Measurements from ENCODE around the gene MAPK11. TPM values are rescaled to one million over a fixed set of nuclear protein-coding genes. Genes with fewer than 3 reads are reported as not detected.

The MAPK11 gene
- total RNA-seq, 4 donors from 2014 or later: 0.65 to 8.1 (median 2.9) TPM

GRCh38 chr22:50296658-50297490 lies 26.7 kb upstream of the MAPK11 start:
- intact Hi-C loops (cut with DNase I; ENCODE audit: low total_unique reads): no loop called here
- H3K4me3 ChIP-seq (ENCODE audit: low read depth, poor library complexity, severe bottlenecking): no peak overlapping the region
- 65 to 68% methylated on average over 25 to 29 of the region's 29 CpGs for WGBS, 2 donors
- TF ChIP-seq, protein P1, sequence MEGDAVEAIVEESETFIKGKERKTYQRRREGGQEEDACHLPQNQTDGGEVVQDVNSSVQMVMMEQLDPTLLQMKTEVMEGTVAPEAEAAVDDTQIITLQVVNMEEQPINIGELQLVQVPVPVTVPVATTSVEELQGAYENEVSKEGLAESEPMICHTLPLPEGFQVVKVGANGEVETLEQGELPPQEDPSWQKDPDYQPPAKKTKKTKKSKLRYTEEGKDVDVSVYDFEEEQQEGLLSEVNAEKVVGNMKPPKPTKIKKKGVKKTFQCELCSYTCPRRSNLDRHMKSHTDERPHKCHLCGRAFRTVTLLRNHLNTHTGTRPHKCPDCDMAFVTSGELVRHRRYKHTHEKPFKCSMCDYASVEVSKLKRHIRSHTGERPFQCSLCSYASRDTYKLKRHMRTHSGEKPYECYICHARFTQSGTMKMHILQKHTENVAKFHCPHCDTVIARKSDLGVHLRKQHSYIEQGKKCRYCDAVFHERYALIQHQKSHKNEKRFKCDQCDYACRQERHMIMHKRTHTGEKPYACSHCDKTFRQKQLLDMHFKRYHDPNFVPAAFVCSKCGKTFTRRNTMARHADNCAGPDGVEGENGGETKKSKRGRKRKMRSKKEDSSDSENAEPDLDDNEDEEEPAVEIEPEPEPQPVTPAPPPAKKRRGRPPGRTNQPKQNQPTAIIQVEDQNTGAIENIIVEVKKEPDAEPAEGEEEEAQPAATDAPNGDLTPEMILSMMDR (IDR thresholded peaks at IDR 0.05): no peak
- no peak for TF ChIP-seq POLR2A (IDR thresholded peaks at IDR 0.05)
- DNase-seq (ENCODE audit: low spot score in 2 of 2): no peak

DNA sequence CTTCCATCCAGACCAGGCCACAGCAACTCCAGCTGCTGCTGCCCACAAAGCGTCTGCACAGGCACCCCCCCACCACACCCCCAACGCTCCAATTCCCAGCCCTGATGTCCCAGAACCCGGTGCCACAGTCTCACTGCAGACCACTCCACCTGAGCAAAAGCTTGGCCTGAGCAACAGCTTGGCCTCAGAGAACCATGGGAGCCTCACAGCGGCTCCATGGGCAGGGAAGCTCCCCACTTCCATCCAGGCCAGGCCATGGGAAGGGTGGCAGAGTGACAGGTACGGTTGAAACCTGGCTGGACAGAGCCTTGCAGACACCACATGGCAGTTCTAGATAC lies 24.1 kb upstream of the MAPK11 start:
- WGBS, 2 donors: 50 to 60% methylated on average over 1 to 5 of the region's 5 CpGs
- H3K4me3 ChIP-seq (ENCODE audit: low read depth, poor library complexity, severe bottlenecking): no peak overlapping the region
- TF ChIP-seq, protein P1 (IDR thresholded peaks at IDR 0.05): no peak
- no peak for TF ChIP-seq POLR2A (IDR thresholded peaks at IDR 0.05)
- intact Hi-C loops (cut with DNase I; ENCODE audit: low total_unique reads): no loop called here
- DNase-seq (ENCODE audit: low spot score in 2 of 2): no peak

GRCh38 chr22:50293441-50294318 lies 23.5 kb upstream of the MAPK11 start:
- intact Hi-C loops (cut with DNase I; ENCODE audit: low total_unique reads): no loop called here
- TF ChIP-seq, protein P1 (IDR thresholded peaks at IDR 0.05): no peak
- no peak for TF ChIP-seq POLR2A (IDR thresholded peaks at IDR 0.05)
- no peak overlapping the region for H3K4me3 ChIP-seq (ENCODE audit: low read depth, poor library complexity, severe bottlenecking)
- DNase-seq (ENCODE audit: low spot score in 2 of 2): no peak
- 17 to 19% methylated on average over 19 to 26 of the region's 42 CpGs for WGBS, 2 donors

DNA sequence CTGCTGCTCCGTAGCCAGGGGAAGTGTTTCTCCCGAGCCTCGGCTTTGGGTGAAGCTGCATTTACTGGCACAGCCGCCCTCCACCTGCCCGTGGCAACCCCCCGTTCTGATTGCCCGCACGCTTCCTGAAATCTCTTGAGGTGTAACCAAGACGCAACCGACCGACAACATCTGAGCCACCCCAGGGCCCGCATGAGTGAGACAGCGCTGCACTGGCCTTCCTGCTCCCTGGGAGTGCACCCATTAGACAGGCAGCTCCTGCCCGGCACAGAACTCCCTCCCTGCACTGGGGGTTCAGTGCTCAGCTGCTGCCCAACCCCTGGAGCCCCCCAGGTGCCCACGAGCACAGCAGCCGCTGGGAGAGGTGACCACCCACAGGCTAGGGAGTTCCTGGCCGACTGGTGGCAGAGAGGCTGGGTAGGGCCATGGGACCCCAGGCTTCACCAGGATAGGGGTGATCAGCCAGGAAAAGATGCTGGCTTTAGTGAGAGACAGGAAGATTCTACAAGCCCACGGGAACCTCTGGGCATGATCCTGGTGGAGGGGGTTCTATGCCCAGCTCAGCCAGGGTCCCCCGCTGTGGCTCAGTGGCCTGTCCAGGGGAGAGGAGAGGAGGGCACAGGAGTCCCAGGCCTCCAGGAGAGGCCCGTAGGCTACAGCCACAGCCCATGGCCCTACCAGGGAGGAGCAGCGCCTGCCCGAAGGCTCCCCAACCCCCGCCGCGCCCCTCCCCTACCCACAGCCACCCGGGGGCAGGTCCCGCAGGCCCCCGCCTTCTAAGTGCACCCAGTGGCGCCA lies 22.7 kb upstream of the MAPK11 start:
- no peak overlapping the region for H3K4me3 ChIP-seq (ENCODE audit: low read depth, poor library complexity, severe bottlenecking)
- intact Hi-C loops (cut with DNase I; ENCODE audit: low total_unique reads): no loop called here
- no peak for TF ChIP-seq POLR2A (IDR thresholded peaks at IDR 0.05)
- TF ChIP-seq, protein P1 (IDR thresholded peaks at IDR 0.05): no peak
- 67 to 76% methylated on average over 16 to 19 of the region's 29 CpGs for WGBS, 2 donors
- DNase-seq (ENCODE audit: low spot score in 2 of 2): no peak

DNA sequence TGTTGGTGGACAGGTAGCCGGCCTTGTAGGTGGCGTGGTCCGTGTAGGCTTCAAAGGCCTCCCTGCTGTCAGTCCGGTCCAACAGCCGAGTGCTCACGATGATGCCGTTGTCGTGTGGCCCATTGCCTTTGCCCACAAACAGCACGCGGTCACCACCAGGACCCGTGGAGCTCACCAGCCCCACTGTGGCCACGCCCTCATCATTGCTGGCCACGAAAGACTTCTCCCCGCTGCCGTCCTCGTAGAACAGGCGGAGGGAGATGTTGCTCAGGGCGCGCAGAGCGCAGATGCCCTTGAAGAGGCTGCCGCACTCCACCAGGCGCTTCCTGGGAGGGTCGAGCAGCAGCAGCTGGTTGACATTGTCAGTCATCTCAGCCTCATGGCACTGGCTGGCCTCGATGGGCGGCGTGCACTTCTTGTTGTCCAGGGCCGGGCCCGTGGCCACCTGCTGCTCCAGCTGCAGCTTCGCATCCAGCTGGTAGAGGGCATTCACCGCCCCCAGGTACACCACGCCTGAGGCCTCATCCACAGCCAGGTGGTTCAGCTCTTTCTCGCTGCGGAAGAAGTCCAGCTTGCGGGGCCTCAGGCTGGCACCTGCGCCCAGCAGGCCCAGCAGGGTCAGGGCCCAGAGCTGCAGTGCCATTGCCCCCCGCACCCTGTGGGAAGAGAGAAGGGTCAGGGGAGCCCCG lies 19.9 kb upstream of the MAPK11 start:
- WGBS, 2 donors: 90 to 93% methylated on average over 30 to 37 of the region's 37 CpGs
- no peak for DNase-seq (ENCODE audit: low spot score in 2 of 2)
- intact Hi-C loops (cut with DNase I; ENCODE audit: low total_unique reads): no loop called here
- TF ChIP-seq, protein P1 (IDR thresholded peaks at IDR 0.05): no peak
- no peak for TF ChIP-seq POLR2A (IDR thresholded peaks at IDR 0.05)
- no peak overlapping the region for H3K4me3 ChIP-seq (ENCODE audit: low read depth, poor library complexity, severe bottlenecking)

Measured in lower leg skin (tissue), 4 donors.